Heart left ventricle (tissue), 13 donors: ENCODE measurements around the gene LPIN1.

ENCODE experiments used
- POLR2A ChIP-seq, 2 donors: fragments of 450-650 bp; IDR thresholded peaks; one replicate each; pipeline ENCODE4 v1.6.1; 2017; ENCODE audit warnings: antibody characterized with exemption in 2 of 2, mild to moderate bottlenecking in 2 of 2, moderate library complexity in 2 of 2
- TF ChIP-seq, protein P1 (sequence below), 12 donors: fragments of 200-600 bp; sonication (generic) in 4 of 12; IDR thresholded peaks; one replicate each; pipeline versions ENCODE4 v1.5.0 to v1.8.0; 2018 to 2022; ENCODE audit warnings: antibody characterized with exemption in 12 of 12, mild to moderate bottlenecking in 5 of 12
- donor health status: ischemic (EF 13 %, LVEDD 7.1; RV severe dilation, severe dysfunction).
- donor health status: DM: no; HTN: yes; CAD: no.
- donor health status: DM: no; HTN: no; CAD: no.
- donor health status: ischemic (EF 25% LVEDD 6.9; RV normal size, moderate dysfunction).
- donor health status: ischemic (EF 25% LVEDD 5.7; RV mildly dilated, moderate dysfunction).
- donor health status: ischemic (EF 35%, LVEDD 5.7; RV mildly dilated, moderate dysfunction).
- donor health status: nonischemic (EF 11% LVEDD 7.7; RV severe dilation, severe dysfunction).
- donor health status: DM: yes; HTN: yes; CAD: no.
- donor health status: PGD.
- donor health status: ischemic (EF 29% LVEDD 5.4; RV normal size, mild dysfunction).
- donor health status: nonischemic (EF 23%, LVEDD 6.1; RV moderate dilation, normal function).

GRCh38 chr2:11773111-11773510, 26.7 kb downstream of the LPIN1 start:
- TF ChIP-seq, protein P1, sequence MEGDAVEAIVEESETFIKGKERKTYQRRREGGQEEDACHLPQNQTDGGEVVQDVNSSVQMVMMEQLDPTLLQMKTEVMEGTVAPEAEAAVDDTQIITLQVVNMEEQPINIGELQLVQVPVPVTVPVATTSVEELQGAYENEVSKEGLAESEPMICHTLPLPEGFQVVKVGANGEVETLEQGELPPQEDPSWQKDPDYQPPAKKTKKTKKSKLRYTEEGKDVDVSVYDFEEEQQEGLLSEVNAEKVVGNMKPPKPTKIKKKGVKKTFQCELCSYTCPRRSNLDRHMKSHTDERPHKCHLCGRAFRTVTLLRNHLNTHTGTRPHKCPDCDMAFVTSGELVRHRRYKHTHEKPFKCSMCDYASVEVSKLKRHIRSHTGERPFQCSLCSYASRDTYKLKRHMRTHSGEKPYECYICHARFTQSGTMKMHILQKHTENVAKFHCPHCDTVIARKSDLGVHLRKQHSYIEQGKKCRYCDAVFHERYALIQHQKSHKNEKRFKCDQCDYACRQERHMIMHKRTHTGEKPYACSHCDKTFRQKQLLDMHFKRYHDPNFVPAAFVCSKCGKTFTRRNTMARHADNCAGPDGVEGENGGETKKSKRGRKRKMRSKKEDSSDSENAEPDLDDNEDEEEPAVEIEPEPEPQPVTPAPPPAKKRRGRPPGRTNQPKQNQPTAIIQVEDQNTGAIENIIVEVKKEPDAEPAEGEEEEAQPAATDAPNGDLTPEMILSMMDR (IDR thresholded peaks at IDR 0.05): no peak
- no peak for TF ChIP-seq POLR2A (IDR thresholded peaks at IDR 0.05)
